Measurements from ENCODE around the gene NTS.

The NTS gene

GRCh38 chr12:85874031-85874461 lies at the start of gene NTS:
TSS of gene NTS (plus strand) at chr12:85874295. CDS start at chr12:85874404, 109 bp downstream.
- DNase-seq = no peak

GRCh38 chr12:85825746-85826145 lies 48.3 kb upstream of the NTS start:
- no peak for DNase-seq

- DNase-seq = no peak
These were observed 45.5 kb upstream of the NTS start for GRCh38 chr12:85828576-85828975.

GRCh38 chr12:85829391-85829790 lies 44.7 kb upstream of the NTS start:
- DNase-seq = no peak

- no peak for DNase-seq
These were observed 42.6 kb upstream of the NTS start for GRCh38 chr12:85831327-85831990.

- DNase-seq = no peak
These were observed 40.5 kb upstream of the NTS start for GRCh38 chr12:85833579-85833978.

GRCh38 chr12:85834378-85834777 lies 39.7 kb upstream of the NTS start:
- no peak for DNase-seq

- no peak for DNase-seq
These were observed 38.5 kb upstream of the NTS start for GRCh38 chr12:85835426-85836196.

GRCh38 chr12:85836197-85837090 lies 37.7 kb upstream of the NTS start, which contains the start of gene RASSF9:
TSS of gene RASSF9 (minus strand) at chr12:85836409. CDS start at chr12:85836201, 208 bp downstream.
- no peak for DNase-seq

- DNase-seq = no peak
These were observed 30.3 kb upstream of the NTS start for GRCh38 chr12:85843606-85844310.

GRCh38 chr12:85849344-85849743 lies 24.8 kb upstream of the NTS start:
- DNase-seq = no peak

- no peak for DNase-seq
These were observed 18.8 kb upstream of the NTS start for GRCh38 chr12:85855305-85855704.

GRCh38 chr12:85856966-85857365 lies 17.1 kb upstream of the NTS start:
- no peak for DNase-seq

- DNase-seq = no peak
These were observed 8.2 kb upstream of the NTS start for GRCh38 chr12:85865890-85866289.

- DNase-seq = no peak
These were observed 6.9 kb upstream of the NTS start for GRCh38 chr12:85866986-85867776.

GRCh38 chr12:85872497-85873091 lies 1.5 kb upstream of the NTS start:
- DNase-seq = no peak

- no peak for DNase-seq
These were observed 3.4 kb downstream of the NTS start for GRCh38 chr12:85877459-85877858.

GRCh38 chr12:85883763-85884162 lies 9.7 kb downstream of the NTS start:
- DNase-seq = no peak

GRCh38 chr12:85894653-85895052 lies 20.6 kb downstream of the NTS start:
- no peak for DNase-seq

- DNase-seq = no peak
These were observed 46.3 kb downstream of the NTS start for GRCh38 chr12:85920324-85920947.
